Right ventricle myocardium inferior (tissue), 1 donor: ENCODE results near the gene TAF9B. TPM values are rescaled to one million over a fixed set of nuclear protein-coding genes. Genes with fewer than 3 reads are reported as not detected.

Source experiments
- total RNA-seq: library from RNA; stranded (reverse); fragmentation: NEBNext Ultra II Directional; extraction: Animal tissue kit (Norgen Biotek cat#: 25700); gene quantifications from one replicate; pipeline ENCODE4 v1.2.1, GENCODE V29; 2021
- donor health status: DM: no; HTN: yes; CAD: no; lungs with severe emphysema.

TAF9B gene
- total RNA-seq, 1 donor from 2014 or later = 18.3 TPM

Other genes with a start within 250 kb of the TAF9B start
- 55.6 TPM for gene MAGT1, start 244.2 kb downstream of the TAF9B start, total RNA-seq
- gene COX7B, start 240.2 kb downstream of the TAF9B start, total RNA-seq = 1,849 TPM
- gene ATP7A, start 229.0 kb downstream of the TAF9B start, total RNA-seq = 5.4 TPM
- gene PGAM4, start 170.0 kb downstream of the TAF9B start, total RNA-seq = not detected
- 425 TPM for gene PGK1, start 35.4 kb downstream of the TAF9B start, total RNA-seq
- 0.92 TPM for gene CYSLTR1, start 188.0 kb upstream of the TAF9B start, total RNA-seq